HCT116 (cell line): ENCODE results near the gene ALCAM.

ENCODE experiments used
- POLR2A ChIP-seq: IDR thresholded peaks from 2 replicates; pipeline ENCODE4 v1.7.0; 2011; ENCODE audit warnings: borderline replicate concordance; ENCODE audit not compliant: insufficient read depth, insufficient read length; ENCODE audit errors: extremely low read depth
- TF ChIP-seq, protein P1 (sequence below): IDR thresholded peaks from 2 replicates; pipeline ENCODE4 v1.6.1; 2011; ENCODE audit warnings: mild to moderate bottlenecking, low read length, moderate library complexity; ENCODE audit not compliant: insufficient replicate concordance; ENCODE audit errors: extremely low read depth
- TF ChIP-seq, protein P2 (sequence below), 3 experiments: fragments of 200-600 bp in 1 of 3; sonication (generic) in 1 of 3; IDR thresholded peaks in 2 of 3; conservative IDR thresholded peaks in 1 of 3; 2 replicates each; pipeline ENCODE4 v1.5.1; 2012 to 2017; ENCODE audit warnings: low read depth in 2 of 3, low read length in 2 of 3, antibody characterized with exemption in 1 of 3, borderline replicate concordance in 1 of 3, control low read depth in 1 of 3, mild to moderate bottlenecking in 1 of 3, mixed read lengths in 1 of 3, mixed run types in 1 of 3, moderate library complexity in 1 of 3; ENCODE audit not compliant: insufficient read depth in 1 of 3

DNA sequence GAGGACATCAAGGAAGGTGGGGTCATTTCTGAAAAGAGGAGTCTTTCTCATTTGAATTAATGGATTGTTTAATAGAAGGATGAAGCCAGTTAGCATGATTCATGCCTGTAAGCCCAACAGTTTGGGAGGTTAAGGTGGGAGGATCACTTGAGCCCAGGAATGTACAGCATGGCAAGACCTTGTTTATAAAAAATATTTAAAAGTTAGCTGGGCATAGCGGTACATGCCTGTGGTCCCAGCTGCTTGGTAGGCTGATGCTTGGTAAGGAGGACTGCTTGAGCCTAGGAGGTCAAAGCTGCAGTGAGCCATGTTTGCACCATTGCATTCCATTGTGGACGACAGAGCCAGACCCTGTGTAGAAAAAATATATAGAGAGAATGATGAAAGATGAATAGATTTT lies 165.5 kb downstream of the ALCAM start:
- TF ChIP-seq, protein P1, sequence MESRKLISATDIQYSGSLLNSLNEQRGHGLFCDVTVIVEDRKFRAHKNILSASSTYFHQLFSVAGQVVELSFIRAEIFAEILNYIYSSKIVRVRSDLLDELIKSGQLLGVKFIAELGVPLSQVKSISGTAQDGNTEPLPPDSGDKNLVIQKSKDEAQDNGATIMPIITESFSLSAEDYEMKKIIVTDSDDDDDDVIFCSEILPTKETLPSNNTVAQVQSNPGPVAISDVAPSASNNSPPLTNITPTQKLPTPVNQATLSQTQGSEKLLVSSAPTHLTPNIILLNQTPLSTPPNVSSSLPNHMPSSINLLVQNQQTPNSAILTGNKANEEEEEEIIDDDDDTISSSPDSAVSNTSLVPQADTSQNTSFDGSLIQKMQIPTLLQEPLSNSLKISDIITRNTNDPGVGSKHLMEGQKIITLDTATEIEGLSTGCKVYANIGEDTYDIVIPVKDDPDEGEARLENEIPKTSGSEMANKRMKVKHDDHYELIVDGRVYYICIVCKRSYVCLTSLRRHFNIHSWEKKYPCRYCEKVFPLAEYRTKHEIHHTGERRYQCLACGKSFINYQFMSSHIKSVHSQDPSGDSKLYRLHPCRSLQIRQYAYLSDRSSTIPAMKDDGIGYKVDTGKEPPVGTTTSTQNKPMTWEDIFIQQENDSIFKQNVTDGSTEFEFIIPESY, result no peak
- TF ChIP-seq POLR2A, result no peak
- TF ChIP-seq, protein P2, sequence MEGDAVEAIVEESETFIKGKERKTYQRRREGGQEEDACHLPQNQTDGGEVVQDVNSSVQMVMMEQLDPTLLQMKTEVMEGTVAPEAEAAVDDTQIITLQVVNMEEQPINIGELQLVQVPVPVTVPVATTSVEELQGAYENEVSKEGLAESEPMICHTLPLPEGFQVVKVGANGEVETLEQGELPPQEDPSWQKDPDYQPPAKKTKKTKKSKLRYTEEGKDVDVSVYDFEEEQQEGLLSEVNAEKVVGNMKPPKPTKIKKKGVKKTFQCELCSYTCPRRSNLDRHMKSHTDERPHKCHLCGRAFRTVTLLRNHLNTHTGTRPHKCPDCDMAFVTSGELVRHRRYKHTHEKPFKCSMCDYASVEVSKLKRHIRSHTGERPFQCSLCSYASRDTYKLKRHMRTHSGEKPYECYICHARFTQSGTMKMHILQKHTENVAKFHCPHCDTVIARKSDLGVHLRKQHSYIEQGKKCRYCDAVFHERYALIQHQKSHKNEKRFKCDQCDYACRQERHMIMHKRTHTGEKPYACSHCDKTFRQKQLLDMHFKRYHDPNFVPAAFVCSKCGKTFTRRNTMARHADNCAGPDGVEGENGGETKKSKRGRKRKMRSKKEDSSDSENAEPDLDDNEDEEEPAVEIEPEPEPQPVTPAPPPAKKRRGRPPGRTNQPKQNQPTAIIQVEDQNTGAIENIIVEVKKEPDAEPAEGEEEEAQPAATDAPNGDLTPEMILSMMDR (IDR thresholded peaks at IDR 0.05 in 2 of 3, conservative IDR thresholded peaks at IDR 0.05 in 1 of 3; ENCODE audit: borderline replicate concordance in 1 of 3, insufficient read depth in 1 of 3, low read depth in 2 of 3, low read length in 2 of 3), result no peak
